ENCODE results near the gene MINDY4.

Gene MINDY4

DNA sequence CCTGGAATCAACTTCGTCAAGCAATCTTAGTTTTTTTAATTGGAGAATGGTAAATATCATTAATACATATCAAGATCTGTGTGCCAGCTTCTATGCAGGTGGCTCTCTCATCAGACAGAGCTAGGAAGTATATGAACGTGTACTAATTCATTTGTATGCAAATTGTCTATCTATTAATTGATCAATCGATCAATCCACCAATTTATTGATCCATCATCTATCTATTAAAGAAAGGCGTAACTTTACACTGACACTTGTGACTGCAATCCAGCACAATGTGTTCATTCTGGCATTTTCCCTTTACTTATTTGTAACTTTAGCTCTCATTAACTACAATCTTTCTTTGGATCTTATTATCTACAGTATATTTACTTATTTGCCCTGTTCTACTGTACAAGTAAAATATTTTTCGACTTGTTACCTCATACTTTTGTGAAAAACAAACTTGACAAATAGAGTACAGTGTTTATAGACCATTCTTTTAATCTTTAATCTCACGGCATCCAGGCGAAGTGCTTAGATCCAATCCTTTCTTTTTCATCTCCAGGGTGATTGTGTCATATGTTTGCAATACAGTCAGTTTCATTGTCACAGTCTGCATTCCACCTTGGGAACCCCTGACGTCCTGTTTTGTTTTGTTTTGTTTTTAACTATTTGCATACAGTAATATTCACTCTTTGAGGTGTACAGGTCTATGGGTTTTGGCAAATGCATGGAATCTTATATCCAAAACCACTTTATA is 170.5 kb downstream of the MINDY4 start:
- DNase-seq (ENCODE audit: insufficient read length, low spot score): no peak
- FAIRE-seq: no peak
